Measurements from ENCODE around the gene SLC35F6. TPM values are rescaled to one million over a fixed set of nuclear protein-coding genes. Genes with fewer than 3 reads are reported as not detected.

The SLC35F6 gene
- total and polyA plus RNA-seq, 9 of the 15 experiments (the other 6 are each of a cell fraction or from before 2014, with no cell fraction given): 11.9 to 47.3 (median 22.5) TPM

DNA sequence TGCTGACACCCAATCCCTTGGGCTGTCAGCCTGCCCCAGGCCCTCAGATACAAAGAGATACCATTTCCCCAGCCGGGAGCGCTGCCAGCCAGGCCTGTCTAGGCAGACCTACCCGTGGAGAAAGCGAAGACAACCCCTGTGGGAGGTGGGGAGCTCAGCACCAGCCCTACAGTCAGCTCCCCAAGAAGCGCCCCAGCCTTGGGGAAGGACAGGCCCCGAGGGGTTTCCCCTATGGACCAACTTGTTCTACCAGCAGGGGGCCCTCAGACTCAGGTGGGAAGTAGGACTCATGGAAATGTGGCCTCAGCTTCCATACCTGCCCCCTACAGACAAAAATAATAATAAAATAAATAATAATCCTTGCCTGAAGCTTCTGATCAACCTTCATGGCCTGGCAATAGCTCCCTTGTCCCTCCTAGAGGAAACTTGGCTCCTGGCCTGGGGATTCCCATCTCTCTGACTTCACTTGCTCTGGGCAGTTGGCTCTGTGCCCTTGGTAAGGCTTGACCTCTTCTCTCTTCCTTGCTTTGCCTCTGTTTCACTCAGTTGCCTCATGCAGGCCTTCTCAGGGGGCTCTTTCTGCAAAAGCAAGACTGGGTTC is 7.0 kb downstream of the SLC35F6 start (continued):
- TF ChIP-seq SMARCE1 (IDR thresholded peaks at IDR 0.05) (no peak), ZNF12 (CRISPR knock-in tag; IDR thresholded peaks at IDR 0.05) (no peak), ZNF354B (CRISPR knock-in tag; IDR thresholded peaks at IDR 0.05) (no peak), BMI1 (IDR thresholded peaks at IDR 0.05; ENCODE audit: low read length) (no peak), HNRNPLL (IDR thresholded peaks at IDR 0.05; ENCODE audit: low read depth, low read length, poor library complexity, severe bottlenecking) (no peak), MYBL2 (IDR thresholded peaks at IDR 0.05; ENCODE audit: low read depth) (no peak), MYBL2 (CRISPR knock-in tag; IDR thresholded peaks at IDR 0.05; ENCODE audit: borderline replicate concordance) (no peak)
- TF ChIP-seq, protein P1, sequence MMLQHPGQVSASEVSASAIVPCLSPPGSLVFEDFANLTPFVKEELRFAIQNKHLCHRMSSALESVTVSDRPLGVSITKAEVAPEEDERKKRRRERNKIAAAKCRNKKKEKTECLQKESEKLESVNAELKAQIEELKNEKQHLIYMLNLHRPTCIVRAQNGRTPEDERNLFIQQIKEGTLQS (IDR thresholded peaks at IDR 0.05): no peak
- TF ChIP-seq, protein P1 (CRISPR knock-in tag; conservative IDR thresholded peaks at IDR 0.05): no peak
- TF ChIP-seq, protein P2, sequence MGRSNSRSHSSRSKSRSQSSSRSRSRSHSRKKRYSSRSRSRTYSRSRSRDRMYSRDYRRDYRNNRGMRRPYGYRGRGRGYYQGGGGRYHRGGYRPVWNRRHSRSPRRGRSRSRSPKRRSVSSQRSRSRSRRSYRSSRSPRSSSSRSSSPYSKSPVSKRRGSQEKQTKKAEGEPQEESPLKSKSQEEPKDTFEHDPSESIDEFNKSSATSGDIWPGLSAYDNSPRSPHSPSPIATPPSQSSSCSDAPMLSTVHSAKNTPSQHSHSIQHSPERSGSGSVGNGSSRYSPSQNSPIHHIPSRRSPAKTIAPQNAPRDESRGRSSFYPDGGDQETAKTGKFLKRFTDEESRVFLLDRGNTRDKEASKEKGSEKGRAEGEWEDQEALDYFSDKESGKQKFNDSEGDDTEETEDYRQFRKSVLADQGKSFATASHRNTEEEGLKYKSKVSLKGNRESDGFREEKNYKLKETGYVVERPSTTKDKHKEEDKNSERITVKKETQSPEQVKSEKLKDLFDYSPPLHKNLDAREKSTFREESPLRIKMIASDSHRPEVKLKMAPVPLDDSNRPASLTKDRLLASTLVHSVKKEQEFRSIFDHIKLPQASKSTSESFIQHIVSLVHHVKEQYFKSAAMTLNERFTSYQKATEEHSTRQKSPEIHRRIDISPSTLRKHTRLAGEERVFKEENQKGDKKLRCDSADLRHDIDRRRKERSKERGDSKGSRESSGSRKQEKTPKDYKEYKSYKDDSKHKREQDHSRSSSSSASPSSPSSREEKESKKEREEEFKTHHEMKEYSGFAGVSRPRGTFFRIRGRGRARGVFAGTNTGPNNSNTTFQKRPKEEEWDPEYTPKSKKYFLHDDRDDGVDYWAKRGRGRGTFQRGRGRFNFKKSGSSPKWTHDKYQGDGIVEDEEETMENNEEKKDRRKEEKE (IDR thresholded peaks at IDR 0.05; ENCODE audit: borderline replicate concordance in 1 of 2, control insufficient read depth in 1 of 2, low read depth in 2 of 2, low read length in 1 of 2): no peak
- TF ChIP-seq, protein P3, sequence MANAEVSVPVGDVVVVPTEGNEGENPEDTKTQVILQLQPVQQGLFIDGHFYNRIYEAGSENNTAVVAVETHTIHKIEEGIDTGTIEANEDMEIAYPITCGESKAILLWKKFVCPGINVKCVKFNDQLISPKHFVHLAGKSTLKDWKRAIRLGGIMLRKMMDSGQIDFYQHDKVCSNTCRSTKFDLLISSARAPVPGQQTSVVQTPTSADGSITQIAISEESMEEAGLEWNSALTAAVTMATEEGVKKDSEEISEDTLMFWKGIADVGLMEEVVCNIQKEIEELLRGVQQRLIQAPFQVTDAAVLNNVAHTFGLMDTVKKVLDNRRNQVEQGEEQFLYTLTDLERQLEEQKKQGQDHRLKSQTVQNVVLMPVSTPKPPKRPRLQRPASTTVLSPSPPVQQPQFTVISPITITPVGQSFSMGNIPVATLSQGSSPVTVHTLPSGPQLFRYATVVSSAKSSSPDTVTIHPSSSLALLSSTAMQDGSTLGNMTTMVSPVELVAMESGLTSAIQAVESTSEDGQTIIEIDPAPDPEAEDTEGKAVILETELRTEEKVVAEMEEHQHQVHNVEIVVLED (CRISPR knock-in tag; IDR thresholded peaks at IDR 0.05): no peak
- TF ChIP-seq, protein P4, sequence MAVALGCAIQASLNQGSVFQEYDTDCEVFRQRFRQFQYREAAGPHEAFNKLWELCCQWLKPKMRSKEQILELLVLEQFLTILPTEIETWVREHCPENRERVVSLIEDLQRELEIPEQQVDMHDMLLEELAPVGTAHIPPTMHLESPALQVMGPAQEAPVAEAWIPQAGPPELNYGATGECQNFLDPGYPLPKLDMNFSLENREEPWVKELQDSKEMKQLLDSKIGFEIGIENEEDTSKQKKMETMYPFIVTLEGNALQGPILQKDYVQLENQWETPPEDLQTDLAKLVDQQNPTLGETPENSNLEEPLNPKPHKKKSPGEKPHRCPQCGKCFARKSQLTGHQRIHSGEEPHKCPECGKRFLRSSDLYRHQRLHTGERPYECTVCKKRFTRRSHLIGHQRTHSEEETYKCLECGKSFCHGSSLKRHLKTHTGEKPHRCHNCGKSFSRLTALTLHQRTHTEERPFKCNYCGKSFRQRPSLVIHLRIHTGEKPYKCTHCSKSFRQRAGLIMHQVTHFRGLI (CRISPR knock-in tag; IDR thresholded peaks at IDR 0.05): no peak
- TF ChIP-seq, protein P5, sequence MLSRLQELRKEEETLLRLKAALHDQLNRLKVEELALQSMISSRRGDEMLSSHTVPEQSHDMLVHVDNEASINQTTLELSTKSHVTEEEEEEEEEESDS (CRISPR knock-in tag; IDR thresholded peaks at IDR 0.05): no peak
- TF ChIP-seq, protein P6, sequence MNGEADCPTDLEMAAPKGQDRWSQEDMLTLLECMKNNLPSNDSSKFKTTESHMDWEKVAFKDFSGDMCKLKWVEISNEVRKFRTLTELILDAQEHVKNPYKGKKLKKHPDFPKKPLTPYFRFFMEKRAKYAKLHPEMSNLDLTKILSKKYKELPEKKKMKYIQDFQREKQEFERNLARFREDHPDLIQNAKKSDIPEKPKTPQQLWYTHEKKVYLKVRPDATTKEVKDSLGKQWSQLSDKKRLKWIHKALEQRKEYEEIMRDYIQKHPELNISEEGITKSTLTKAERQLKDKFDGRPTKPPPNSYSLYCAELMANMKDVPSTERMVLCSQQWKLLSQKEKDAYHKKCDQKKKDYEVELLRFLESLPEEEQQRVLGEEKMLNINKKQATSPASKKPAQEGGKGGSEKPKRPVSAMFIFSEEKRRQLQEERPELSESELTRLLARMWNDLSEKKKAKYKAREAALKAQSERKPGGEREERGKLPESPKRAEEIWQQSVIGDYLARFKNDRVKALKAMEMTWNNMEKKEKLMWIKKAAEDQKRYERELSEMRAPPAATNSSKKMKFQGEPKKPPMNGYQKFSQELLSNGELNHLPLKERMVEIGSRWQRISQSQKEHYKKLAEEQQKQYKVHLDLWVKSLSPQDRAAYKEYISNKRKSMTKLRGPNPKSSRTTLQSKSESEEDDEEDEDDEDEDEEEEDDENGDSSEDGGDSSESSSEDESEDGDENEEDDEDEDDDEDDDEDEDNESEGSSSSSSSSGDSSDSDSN (IDR thresholded peaks at IDR 0.05; ENCODE audit: borderline replicate concordance in 1 of 2, low read depth in 2 of 2, low read length in 2 of 2): no peak
- TF ChIP-seq, protein P7, sequence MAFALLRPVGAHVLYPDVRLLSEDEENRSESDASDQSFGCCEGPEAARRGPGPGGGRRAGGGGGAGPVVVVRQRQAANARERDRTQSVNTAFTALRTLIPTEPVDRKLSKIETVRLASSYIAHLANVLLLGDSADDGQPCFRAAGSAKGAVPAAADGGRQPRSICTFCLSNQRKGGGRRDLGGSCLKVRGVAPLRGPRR (CRISPR knock-in tag; IDR thresholded peaks at IDR 0.05): no peak

All from K562 (cell line).